Measurements from ENCODE around the gene ZNF221.

The ZNF221 gene

GRCh38 chr19:43960411-43960810 lies 9.4 kb downstream of the ZNF221 start:
- DNase-seq: no peak

- DNase-seq: no peak
Measured at GRCh38 chr19:43966079-43966694, 15.2 kb downstream of the ZNF221 start.

GRCh38 chr19:43976732-43977131 lies 25.7 kb downstream of the ZNF221 start:
- no peak for DNase-seq

GRCh38 chr19:43983544-43983911 lies 32.5 kb downstream of the ZNF221 start:
- no peak for DNase-seq

- DNase-seq: peak; percentile 92
Measured at GRCh38 chr19:43983912-43984686, 33.1 kb downstream of the ZNF221 start, which contains the start of gene ZNF155. TSS of gene ZNF155 (plus strand) at chr19:43984188. CDS start at chr19:43988544, 4,356 bp downstream.

- DNase-seq: no peak
Measured at GRCh38 chr19:43984687-43985000, 33.6 kb downstream of the ZNF221 start.

- DNase-seq: no peak
Measured at GRCh38 chr19:43997631-43998290, 46.7 kb downstream of the ZNF221 start.

- DNase-seq: no peak
Measured at GRCh38 chr19:44002212-44002565, 51.2 kb downstream of the ZNF221 start.

- peak; percentile 51 for DNase-seq
Measured at GRCh38 chr19:44002566-44003460, 51.8 kb downstream of the ZNF221 start, which contains the start of gene ZNF230. TSS of gene ZNF230 (plus strand) at chr19:44002957. CDS start at chr19:44007079, 4,122 bp downstream.

- DNase-seq: no peak
Measured at GRCh38 chr19:44003461-44004009, 52.5 kb downstream of the ZNF221 start.

GRCh38 chr19:44005973-44006372 lies 54.9 kb downstream of the ZNF221 start:
- no peak for DNase-seq

GRCh38 chr19:44007473-44007872 lies 56.4 kb downstream of the ZNF221 start:
- DNase-seq: no peak

- no peak for DNase-seq
Measured at GRCh38 chr19:44010468-44010867, 59.4 kb downstream of the ZNF221 start.

All from NCI-H2081 treated with DMSO at 0.1 percent for 48 hours (cell line).